GM18526 (cell line): ENCODE measurements around the gene CLCN3.

Experiments
- POLR2A ChIP-seq: IDR thresholded peaks from 3 replicates; pipeline ENCODE4 v1.6.1; 2011; ENCODE audit not compliant: insufficient read length; ENCODE audit errors: extremely low read depth

The CLCN3 gene

GRCh38 chr4:169632896-169633295 lies 12.5 kb downstream of the CLCN3 start:
- no peak for TF ChIP-seq POLR2A

DNA sequence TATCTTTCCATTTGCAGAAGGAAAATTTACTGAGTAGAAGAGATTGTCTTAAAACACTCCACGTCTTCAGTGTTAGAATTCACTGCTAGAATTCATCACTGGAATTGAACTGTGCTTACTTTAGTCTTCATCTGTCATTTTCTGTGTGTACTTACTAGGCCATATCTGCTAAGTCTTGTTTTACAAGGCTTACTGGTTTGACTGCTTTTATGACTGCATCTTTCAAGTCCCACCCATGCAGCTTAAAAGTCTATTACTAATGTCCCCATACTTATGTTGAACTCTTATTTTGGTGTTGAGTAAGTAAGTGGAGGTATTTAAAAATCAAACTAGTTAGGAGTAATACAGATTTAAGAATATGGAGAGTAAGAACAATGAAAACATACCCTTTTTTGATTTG lies 14.6 kb downstream of the CLCN3 start:
- no peak for TF ChIP-seq POLR2A

DNA sequence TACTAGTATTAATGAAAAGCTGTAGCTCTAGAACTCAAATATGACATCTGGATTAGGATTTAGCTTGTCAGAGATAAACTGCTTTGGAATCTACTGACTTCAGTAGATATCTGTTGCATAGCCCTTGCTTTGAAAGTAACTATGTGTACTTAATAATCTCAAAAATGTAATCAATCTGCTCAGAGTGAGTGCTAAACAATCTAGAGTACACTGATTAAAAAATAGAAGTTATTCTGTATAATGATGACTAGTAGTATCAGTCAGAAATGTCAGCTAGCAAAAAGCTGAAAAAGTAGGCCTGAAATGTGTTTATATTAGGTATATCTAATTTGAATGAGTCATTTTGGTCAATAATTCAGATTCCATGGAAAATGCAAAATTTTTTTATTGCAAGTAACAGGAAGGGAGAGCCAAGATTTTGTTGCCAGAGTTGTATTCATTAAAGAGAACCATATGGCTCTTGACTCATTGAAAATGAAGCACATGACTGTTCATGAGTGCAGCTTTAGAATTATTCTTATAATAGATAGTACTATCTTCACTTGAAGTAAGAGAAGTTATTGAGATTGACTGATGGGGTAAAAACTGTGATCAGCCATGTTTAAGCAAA lies 20.0 kb downstream of the CLCN3 start:
- no peak for TF ChIP-seq POLR2A

- TF ChIP-seq POLR2A, result no peak
Observed at GRCh38 chr4:169644802-169645201, 24.4 kb downstream of the CLCN3 start.

- TF ChIP-seq POLR2A, result no peak
Observed at GRCh38 chr4:169645627-169646026, 25.2 kb downstream of the CLCN3 start.

GRCh38 chr4:169649545-169650226 lies 29.3 kb downstream of the CLCN3 start:
- no peak for TF ChIP-seq POLR2A

DNA sequence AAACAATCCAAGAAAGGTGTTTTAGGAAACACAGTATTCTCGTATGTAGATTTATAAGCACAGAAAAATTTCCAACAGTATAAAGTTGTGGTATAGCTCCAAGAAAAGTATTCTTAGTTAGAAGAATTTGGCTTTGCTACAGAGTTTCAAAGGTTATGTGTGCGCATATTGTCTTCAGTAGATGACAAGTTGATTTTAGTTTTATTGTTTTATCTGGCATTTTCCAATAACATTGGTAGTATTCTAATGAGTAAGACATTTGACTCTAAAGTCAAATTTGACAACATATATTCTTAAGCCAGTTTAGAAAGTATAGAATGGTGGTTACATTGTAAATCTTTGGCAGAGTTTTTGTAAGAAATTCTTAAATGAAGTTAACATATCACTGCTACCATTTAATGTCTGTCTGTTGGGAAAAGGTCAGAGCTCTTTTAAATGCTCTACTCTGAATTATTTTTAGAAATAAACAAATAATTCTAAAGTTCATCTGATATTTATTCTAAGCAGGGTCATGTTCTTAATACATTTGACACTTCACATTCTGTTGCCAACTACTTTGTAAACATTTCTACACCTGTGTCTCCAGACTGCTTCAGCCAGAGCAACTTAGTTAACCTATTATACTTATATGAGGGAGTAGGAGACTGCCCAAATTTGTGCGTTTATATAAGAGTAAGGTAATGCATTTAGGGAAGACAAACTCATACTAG lies 30.0 kb downstream of the CLCN3 start:
- no peak for TF ChIP-seq POLR2A

DNA sequence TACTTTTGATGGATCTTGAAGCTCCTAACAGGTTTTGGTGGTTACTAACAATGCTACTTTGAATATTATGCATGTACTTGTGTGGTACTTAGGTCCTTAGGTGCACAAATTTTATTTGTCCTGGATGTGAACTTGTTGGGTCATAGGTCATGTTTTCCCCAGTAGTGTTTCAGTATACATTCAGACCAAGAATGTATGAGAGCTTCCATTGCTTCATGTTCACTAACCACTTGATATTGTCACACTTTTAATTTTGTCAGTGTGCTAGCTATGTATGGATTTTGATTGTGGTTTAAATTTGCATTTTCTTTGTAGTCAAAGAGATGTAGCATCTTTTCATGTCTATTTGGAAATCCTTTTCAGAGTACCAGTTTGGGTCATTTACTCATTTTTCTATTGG lies 32.2 kb downstream of the CLCN3 start:
- TF ChIP-seq POLR2A, result no peak

GRCh38 chr4:169655401-169655800 lies 35.0 kb downstream of the CLCN3 start:
- no peak for TF ChIP-seq POLR2A

GRCh38 chr4:169657470-169658107 lies 37.2 kb downstream of the CLCN3 start:
- TF ChIP-seq POLR2A, result no peak

DNA sequence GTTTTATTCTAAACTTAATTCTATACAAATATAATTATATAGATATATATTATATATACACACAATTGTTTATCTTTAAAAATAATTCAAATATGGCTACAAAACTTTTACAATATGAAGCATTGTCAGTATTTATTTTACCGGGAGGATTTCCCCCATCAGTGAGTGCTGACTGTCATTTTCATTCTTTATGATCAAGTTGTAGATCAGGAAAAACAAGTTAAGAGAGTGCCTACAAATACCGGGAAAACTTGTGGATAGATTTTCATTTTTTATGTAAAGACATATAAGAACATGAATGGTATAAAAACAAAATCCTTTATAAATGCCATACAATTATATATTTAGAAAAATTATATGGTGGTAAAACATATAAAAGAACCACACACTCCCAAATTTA lies 37.8 kb downstream of the CLCN3 start:
- no peak for TF ChIP-seq POLR2A

DNA sequence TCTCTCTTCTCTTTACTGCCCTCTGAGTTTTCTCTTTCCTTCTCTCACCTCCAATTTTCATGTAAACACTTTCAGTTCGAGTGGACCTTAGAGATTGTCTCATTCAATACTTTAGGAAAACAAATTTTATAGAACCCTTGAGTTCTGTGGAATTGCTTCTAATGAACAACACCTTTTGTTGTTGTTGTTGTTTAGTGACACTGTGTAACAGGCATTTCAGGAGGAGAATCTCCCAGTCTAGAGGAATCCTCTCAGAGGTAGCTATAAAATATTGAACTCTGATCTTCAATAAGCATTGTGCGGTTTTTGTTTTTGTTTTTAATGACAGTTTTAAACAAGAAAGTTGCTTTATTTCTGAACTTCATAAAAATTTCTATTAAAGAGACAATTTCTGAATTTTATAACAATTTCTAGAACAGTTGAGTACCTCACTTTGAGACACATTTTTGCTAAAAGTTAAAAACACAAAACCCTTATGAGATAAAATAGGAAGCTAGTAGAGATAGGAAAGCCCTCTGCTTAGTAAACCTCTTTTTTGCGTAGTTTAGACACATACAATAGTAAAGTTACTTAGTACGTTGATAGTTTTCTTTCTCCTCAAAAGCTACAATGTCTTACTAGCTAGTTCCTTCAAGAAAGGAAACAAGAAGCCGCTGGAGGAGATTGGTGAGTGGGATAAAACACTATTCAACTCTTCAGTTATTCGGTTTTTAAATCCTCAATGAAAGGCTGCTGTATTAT lies 38.8 kb downstream of the CLCN3 start:
- no peak for TF ChIP-seq POLR2A

- TF ChIP-seq POLR2A, result no peak
Observed at GRCh38 chr4:169659716-169660670, 39.6 kb downstream of the CLCN3 start.

DNA sequence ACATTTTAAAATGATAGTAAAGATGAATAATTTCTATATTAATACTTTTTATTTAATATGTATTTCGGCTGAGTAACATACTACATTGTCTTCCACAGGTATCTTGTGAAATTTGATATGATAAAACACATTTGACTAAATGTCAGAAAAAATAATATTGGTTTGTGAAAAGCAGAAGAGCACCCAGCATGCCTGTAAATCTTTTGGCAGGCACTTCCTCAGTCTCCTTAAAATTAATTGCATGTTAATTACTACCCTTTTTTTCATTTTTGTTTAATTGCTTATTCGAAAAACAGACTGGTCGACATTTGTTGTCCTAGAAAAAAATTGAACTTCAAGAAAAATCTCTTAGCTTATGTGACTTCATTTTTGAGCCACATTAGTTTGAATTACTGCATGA lies 40.6 kb downstream of the CLCN3 start:
- no peak for TF ChIP-seq POLR2A

DNA sequence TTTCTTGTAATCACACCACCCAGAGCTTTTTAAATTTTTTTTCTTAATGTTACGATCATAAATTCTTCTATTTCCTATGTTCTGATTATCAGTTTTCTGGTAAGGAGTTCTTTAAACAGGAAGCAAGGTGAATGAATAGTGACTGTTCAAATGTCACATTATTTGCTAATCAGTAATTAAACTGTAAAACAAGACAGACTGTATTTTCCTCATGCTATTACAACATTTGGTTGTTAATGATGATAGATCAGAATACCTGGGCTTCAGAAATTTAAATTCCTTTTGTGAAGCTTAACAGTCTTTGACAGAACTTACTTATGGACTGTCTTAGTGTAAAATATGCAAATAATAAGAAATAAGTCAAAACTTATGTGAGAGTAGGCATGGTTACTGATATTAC lies 41.4 kb downstream of the CLCN3 start:
- no peak for TF ChIP-seq POLR2A

GRCh38 chr4:169662206-169662605 lies 41.8 kb downstream of the CLCN3 start:
- TF ChIP-seq POLR2A, result no peak
